Caco-2 (cell line): ENCODE data around the gene FAM81A. TPM values are rescaled to one million over a fixed set of nuclear protein-coding genes. Genes with fewer than 3 reads are reported as not detected.
"Not testable (repeated sequence)": the region's sequence is repeated elsewhere in the genome, so short reads cannot be mapped to it uniquely, and the experiment has no call there.

Source experiments
- BruUV-seq: library from RNA; stranded (reverse); fragments of 400-500 nt; replicated peaks from 2 replicates; lab custom pipeline; 2021; lab: Mats Ljungman, UMichigan
- CTCF ChIA-PET: fragments of 300-600 bp; sonication (Branson Sonifier 250); formaldehyde crosslinking; loops from one replicate; lab custom pipeline; 2022; ENCODE audit warnings: antibody characterized with exemption; lab: Charles Lee
- POLR2A ChIA-PET: fragments of 300-600 bp; sonication (Branson Sonifier 250); formaldehyde crosslinking; loops from one replicate; lab custom pipeline; 2022; ENCODE audit warnings: antibody characterized with exemption; lab: Charles Lee
- DNase-seq, 2 experiments: peaks; one replicate each; pipeline versions ENCODE4 v3.0.0 to v3.0.0-alpha.2; 2020 to 2022
- H3K27me3 ChIP-seq: replicated peaks from 2 replicates; pipeline ENCODE4 v1.6.0; 2011; ENCODE audit warnings: low read length; ENCODE audit not compliant: control insufficient read depth, insufficient read depth
- H3K36me3 ChIP-seq: 2 replicates; pipeline ENCODE4 v1.5.1; 2011; ENCODE audit warnings: low read length; ENCODE audit not compliant: control insufficient read depth, insufficient read depth
- H3K4me1 ChIP-seq: fragments of 250-450 bp; sonication (Bioruptor Pico); 2 replicates; pipeline ENCODE4 v1.5.1; 2020; ENCODE audit warnings: mild to moderate bottlenecking
- H3K4me3 ChIP-seq: 2 replicates; pipeline ENCODE4 v1.5.1; 2011; ENCODE audit warnings: low read depth, mild to moderate bottlenecking, control low read depth, low read length
- H3K9me3 ChIP-seq: fragments of 250-450 bp; sonication (Bioruptor Pico); 2 replicates; pipeline ENCODE4 v1.5.1; 2020; ENCODE audit warnings: mild to moderate bottlenecking, moderate library complexity
- H3K27ac Mint-ChIP-seq: one replicate; pipeline ENCODE4 v1.8.0; 2022; ENCODE audit warnings: mixed read lengths; ENCODE audit not compliant: unreplicated experiment
- H3K27me3 Mint-ChIP-seq: one replicate; pipeline ENCODE4 v1.8.0; 2022; ENCODE audit warnings: mixed read lengths; ENCODE audit not compliant: insufficient read depth, unreplicated experiment
- H3K36me3 Mint-ChIP-seq: one replicate; pipeline ENCODE4 v1.8.0; 2022; ENCODE audit warnings: mild to moderate bottlenecking, mixed read lengths; ENCODE audit not compliant: insufficient read depth, unreplicated experiment
- H3K4me1 Mint-ChIP-seq: one replicate; pipeline ENCODE4 v1.8.0; 2022; ENCODE audit warnings: low read depth, mixed read lengths; ENCODE audit not compliant: unreplicated experiment
- H3K4me3 Mint-ChIP-seq: one replicate; pipeline ENCODE4 v1.8.0; 2022; ENCODE audit warnings: mild to moderate bottlenecking, moderate library complexity, mixed read lengths; ENCODE audit not compliant: unreplicated experiment
- H3K9me3 Mint-ChIP-seq: one replicate; pipeline ENCODE4 v1.8.0; 2022; ENCODE audit warnings: mixed read lengths; ENCODE audit not compliant: unreplicated experiment
- CTCF ChIP-seq, 2 experiments: fragments of 200-600 bp in 1 of 2; IDR thresholded peaks; 1 replicate in 1 of 2; 2 replicates in 1 of 2; pipeline versions ENCODE4 v1.5.1 to v1.8.0; 2011 to 2022; ENCODE audit warnings: antibody characterized with exemption in 1 of 2, control low read depth in 1 of 2, inconsistent platforms in 1 of 2, low read depth in 1 of 2, low read length in 1 of 2, mild to moderate bottlenecking in 1 of 2, moderate library complexity in 1 of 2; ENCODE audit not compliant: insufficient read depth in 1 of 2, severe bottlenecking in 1 of 2, unreplicated experiment in 1 of 2
- intact Hi-C: fragments of 100-400 bp; cut with micrococcal nuclease; formaldehyde crosslinking; loops from one replicate; pipeline ENCODE4 v1.10.0; 2022; ENCODE audit not compliant: unreplicated experiment
- total RNA-seq: library from RNA; stranded (reverse); gene quantifications from 2 replicates; pipeline ENCODE4 v1.2.3, GENCODE V29; 2022

The FAM81A gene
- total RNA-seq, 1 experiment from 2014 or later, result 6.8 TPM

DNA sequence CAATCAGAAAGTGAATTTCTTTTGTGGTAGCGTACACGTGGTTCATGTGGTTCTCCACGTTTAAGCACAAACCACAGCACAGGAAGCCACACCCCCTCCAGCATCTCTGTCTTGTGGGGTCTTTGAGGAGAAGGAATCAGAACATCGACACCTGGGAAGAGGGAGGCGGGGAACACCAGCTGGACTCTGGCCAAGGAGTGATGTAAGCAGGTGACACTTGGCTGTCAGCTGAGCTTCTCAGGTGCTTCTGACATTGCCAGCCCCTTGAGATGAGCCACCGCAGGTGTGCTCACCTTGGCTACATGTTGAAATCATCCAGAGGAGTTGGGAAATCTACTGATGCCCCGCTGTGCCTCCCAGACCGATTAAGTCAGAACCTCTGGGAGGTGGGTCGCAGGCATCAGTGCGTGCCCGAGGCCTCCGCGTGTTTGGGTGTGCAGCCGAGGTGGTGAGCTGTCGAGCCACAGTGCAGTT lies 85.0 kb downstream of the FAM81A start:
- POLR2A ChIA-PET, result no interaction called here

DNA sequence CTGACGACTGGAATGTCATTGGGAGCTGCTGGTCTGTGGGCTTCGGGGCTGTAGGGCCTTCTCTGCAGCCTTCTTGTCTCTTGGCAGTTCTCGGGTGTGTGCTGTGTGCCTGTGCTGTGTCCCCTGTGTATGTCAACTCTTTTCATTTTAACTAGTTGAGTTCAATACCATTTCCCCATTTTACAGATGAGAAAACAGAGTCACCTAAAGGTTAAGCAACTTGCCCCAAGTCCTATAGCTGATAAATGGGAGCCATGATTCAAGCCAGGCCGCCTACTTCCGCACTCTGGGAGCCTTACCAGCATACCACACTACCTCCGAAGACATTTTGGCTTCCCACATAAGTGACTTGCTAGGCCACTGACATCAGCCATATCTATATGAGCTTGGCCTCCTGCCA lies 85.7 kb downstream of the FAM81A start:
- H3K9me3 Mint-ChIP-seq, result no peaks in the 10 kb centered on the region
- POLR2A ChIA-PET, result no interaction called here
- Histone ChIP-seq H3K36me3 (no peaks in the 10 kb centered on the region), H3K4me3 (no peak overlapping the region), H3K9me3 (no peaks in the 10 kb centered on the region), H3K4me1 (no peaks in the 10 kb centered on the region), H3K27me3 (no peaks in the 10 kb centered on the region)
- CTCF ChIA-PET, result interaction anchor here (1.2 kb wide), 1 partner anchor 16 kb away, joined by 4 read pairs; no protein-coding TSS in a partner anchor
- intact Hi-C loops, result no loop called here
- TF ChIP-seq CTCF (IDR thresholded peaks at IDR 0.05; ENCODE audit: insufficient read depth in 1 of 2, low read depth in 1 of 2, low read length in 1 of 2, severe bottlenecking in 1 of 2, unreplicated experiment in 1 of 2), result no peak
- peaks cover 2% of the 10 kb centered on the region for H3K4me1 Mint-ChIP-seq
- H3K27ac Mint-ChIP-seq, result no peak overlapping the region
- BruUV-seq, result no TSS peak
- H3K4me3 Mint-ChIP-seq, result no peak overlapping the region
- H3K27me3 Mint-ChIP-seq, result no peaks in the 10 kb centered on the region
- no peak for DNase-seq
- no peaks in the 10 kb centered on the region for H3K36me3 Mint-ChIP-seq

More for the DNA sequence above, 85.0 kb downstream of the FAM81A start:
- peak in 1 of 2 experiments; percentile 30 for DNase-seq
- H3K9me3 Mint-ChIP-seq, result no peaks in the 10 kb centered on the region
- Histone ChIP-seq H3K27me3 (no peaks in the 10 kb centered on the region), H3K4me3 (no peak overlapping the region), H3K9me3 (no peaks in the 10 kb centered on the region), H3K4me1 (no peaks in the 10 kb centered on the region), H3K36me3 (no peaks in the 10 kb centered on the region)
- CTCF ChIA-PET, result interaction anchor here (1.2 kb wide), 1 partner anchor 16 kb away, joined by 4 read pairs; no protein-coding TSS in a partner anchor
- no peaks in the 10 kb centered on the region for H3K36me3 Mint-ChIP-seq
- no TSS peak for BruUV-seq
- H3K27ac Mint-ChIP-seq, result no peak overlapping the region
- intact Hi-C loops, result no loop called here
- TF ChIP-seq CTCF (IDR thresholded peaks at IDR 0.05; ENCODE audit: insufficient read depth in 1 of 2, low read depth in 1 of 2, low read length in 1 of 2, severe bottlenecking in 1 of 2, unreplicated experiment in 1 of 2), result no peak
- H3K4me3 Mint-ChIP-seq, result no peak overlapping the region
- no peaks in the 10 kb centered on the region for H3K27me3 Mint-ChIP-seq
- H3K4me1 Mint-ChIP-seq, result no peaks in the 10 kb centered on the region

DNA sequence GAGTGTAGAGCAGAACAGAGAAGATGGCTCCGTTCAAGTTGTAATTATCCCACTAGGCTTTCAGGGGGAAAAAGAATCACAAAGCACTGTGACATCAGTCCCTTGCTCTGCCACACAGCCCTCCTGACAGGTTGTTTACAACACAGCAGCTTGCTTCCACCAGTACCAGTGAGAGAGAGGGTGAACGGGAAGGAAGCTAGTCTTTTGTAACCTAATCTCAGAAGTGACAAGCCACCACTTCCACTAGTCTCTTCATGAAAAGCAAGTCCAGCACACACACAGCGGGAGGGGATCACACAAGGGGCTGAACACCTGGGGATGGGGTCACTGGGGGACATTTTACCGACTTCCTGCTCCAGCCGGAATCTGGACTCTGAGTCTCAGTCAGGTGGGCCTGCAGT lies 86.3 kb downstream of the FAM81A start:
- Histone ChIP-seq H3K4me1 (no peaks in the 10 kb centered on the region), H3K27me3 (no peaks in the 10 kb centered on the region), H3K4me3 (no peak overlapping the region), H3K36me3 (no peaks in the 10 kb centered on the region), H3K9me3 (no peaks in the 10 kb centered on the region)
- Mint-ChIP-seq H3K9me3 (no peaks in the 10 kb centered on the region), H3K27ac (no peak overlapping the region), H3K4me3 (no peak overlapping the region), H3K36me3 (no peaks in the 10 kb centered on the region), H3K27me3 (no peaks in the 10 kb centered on the region), H3K4me1 (peaks cover 6% of the 10 kb centered on the region)
- DNase-seq, result no peak
- POLR2A ChIA-PET, result no interaction called here
- TF ChIP-seq CTCF (IDR thresholded peaks at IDR 0.05; ENCODE audit: insufficient read depth in 1 of 2, low read depth in 1 of 2, low read length in 1 of 2, severe bottlenecking in 1 of 2, unreplicated experiment in 1 of 2), result no peak
- no TSS peak for BruUV-seq
- intact Hi-C loops, result no loop called here
- CTCF ChIA-PET, result interaction anchor here (0.7 kb wide), 1 partner anchor 8 kb away, joined by 3 read pairs; no protein-coding TSS in a partner anchor

DNA sequence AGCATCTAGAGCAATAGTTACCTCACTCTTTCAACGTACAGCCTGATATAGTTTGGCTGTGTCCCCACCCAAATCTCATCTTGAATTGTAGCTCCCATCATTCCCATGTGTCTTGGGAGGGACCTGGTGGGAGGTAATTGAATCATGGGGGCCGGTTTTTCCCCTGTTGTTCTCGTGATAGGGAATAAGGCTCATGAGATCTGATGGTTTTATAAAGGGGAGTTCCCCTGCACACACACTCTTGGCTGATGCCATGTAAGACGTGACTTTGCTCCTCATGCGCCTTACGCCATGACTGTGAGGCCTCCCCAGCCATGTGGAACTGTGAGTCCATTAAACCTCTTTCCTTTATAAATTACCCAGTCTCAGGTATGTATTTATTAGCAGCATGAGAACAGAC lies 88.5 kb downstream of the FAM81A start:
- DNase-seq, H3K27me3 Mint-ChIP-seq, H3K9me3 Mint-ChIP-seq, H3K27ac Mint-ChIP-seq, H3K4me3 ChIP-seq, H3K4me1 ChIP-seq, H3K27me3 ChIP-seq, CTCF ChIA-PET, H3K9me3 ChIP-seq, BruUV-seq, H3K36me3 ChIP-seq, H3K4me3 Mint-ChIP-seq, intact Hi-C loops, H3K36me3 Mint-ChIP-seq, POLR2A ChIA-PET, H3K4me1 Mint-ChIP-seq: not testable (repeated sequence)
